ENCODE measurements around the gene NEMF.
"Not testable (repeated sequence)": the region's sequence is repeated elsewhere in the genome, so short reads cannot be mapped to it uniquely, and the experiment has no call there.

NEMF gene

GRCh38 chr14:49754570-49755097 is 98.0 kb downstream of the NEMF start:
- Histone ChIP-seq H3K36me3 (ENCODE audit: control insufficient read depth in 2 of 2, insufficient read depth in 1 of 2, low read length in 2 of 2) (no peaks in the 10 kb centered on the region), H3K4me3 (ENCODE audit: low read depth, low read length) (no peak overlapping the region), H3K9me3 (ENCODE audit: control insufficient read depth, insufficient read depth, low read depth, low read length) (no peaks in the 10 kb centered on the region), H3K4me1 (ENCODE audit: control insufficient read depth, insufficient read depth, low read length) (no peaks in the 10 kb centered on the region), H3K27ac (ENCODE audit: extremely low read depth, low read depth, low read length) (no peak overlapping the region)
- TF ChIP-seq ZNF148 (tag by site-specific recombination; IDR thresholded peaks at IDR 0.05; ENCODE audit: borderline replicate concordance) (no peak), OSR2 (tag by site-specific recombination; IDR thresholded peaks at IDR 0.05) (no peak), ZNF548 (tag by site-specific recombination; IDR thresholded peaks at IDR 0.05) (no peak)
- TF ChIP-seq, protein P1, sequence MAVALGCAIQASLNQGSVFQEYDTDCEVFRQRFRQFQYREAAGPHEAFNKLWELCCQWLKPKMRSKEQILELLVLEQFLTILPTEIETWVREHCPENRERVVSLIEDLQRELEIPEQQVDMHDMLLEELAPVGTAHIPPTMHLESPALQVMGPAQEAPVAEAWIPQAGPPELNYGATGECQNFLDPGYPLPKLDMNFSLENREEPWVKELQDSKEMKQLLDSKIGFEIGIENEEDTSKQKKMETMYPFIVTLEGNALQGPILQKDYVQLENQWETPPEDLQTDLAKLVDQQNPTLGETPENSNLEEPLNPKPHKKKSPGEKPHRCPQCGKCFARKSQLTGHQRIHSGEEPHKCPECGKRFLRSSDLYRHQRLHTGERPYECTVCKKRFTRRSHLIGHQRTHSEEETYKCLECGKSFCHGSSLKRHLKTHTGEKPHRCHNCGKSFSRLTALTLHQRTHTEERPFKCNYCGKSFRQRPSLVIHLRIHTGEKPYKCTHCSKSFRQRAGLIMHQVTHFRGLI (tag by site-specific recombination; IDR thresholded peaks at IDR 0.05), result no peak
- ChIA-PET CTCF (no interaction called here), POLR2A (no interaction called here)

- H3K9me3 ChIP-seq (ENCODE audit: control insufficient read depth, insufficient read depth, low read depth, low read length); H3K4me3 ChIP-seq (ENCODE audit: low read depth, low read length); H3K36me3 ChIP-seq (ENCODE audit: control insufficient read depth in 2 of 2, insufficient read depth in 1 of 2, low read length in 2 of 2); H3K27ac ChIP-seq (ENCODE audit: extremely low read depth, low read depth, low read length); H3K4me1 ChIP-seq (ENCODE audit: control insufficient read depth, insufficient read depth, low read length); POLR2A ChIA-PET: not testable (repeated sequence)
- CTCF ChIA-PET, result interaction anchor here (0.6 kb wide), 1 partner anchor 13 kb away, joined by 3 read pairs; no protein-coding TSS in a partner anchor
- TF ChIP-seq, protein P2, sequence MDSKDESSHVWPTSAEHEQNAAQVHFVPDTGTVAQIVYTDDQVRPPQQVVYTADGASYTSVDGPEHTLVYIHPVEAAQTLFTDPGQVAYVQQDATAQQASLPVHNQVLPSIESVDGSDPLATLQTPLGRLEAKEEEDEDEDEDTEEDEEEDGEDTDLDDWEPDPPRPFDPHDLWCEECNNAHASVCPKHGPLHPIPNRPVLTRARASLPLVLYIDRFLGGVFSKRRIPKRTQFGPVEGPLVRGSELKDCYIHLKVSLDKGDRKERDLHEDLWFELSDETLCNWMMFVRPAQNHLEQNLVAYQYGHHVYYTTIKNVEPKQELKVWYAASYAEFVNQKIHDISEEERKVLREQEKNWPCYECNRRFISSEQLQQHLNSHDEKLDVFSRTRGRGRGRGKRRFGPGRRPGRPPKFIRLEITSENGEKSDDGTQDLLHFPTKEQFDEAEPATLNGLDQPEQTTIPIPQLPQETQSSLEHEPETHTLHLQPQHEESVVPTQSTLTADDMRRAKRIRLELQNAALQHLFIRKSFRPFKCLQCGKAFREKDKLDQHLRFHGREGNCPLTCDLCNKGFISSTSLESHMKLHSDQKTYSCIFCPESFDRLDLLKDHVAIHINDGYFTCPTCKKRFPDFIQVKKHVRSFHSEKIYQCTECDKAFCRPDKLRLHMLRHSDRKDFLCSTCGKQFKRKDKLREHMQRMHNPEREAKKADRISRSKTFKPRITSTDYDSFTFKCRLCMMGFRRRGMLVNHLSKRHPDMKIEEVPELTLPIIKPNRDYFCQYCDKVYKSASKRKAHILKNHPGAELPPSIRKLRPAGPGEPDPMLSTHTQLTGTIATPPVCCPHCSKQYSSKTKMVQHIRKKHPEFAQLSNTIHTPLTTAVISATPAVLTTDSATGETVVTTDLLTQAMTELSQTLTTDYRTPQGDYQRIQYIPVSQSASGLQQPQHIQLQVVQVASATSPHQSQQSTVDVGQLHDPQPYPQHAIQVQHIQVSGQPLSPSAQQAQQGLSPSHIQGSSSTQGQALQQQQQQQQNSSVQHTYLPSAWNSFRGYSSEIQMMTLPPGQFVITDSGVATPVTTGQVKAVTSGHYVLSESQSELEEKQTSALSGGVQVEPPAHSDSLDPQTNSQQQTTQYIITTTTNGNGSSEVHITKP (tag by site-specific recombination; IDR thresholded peaks at IDR 0.05), result peak; percentile 31; the same call in 1 of the 2 replicates
Observed at GRCh38 chr14:49746476-49746875, 106.1 kb downstream of the NEMF start.

DNA sequence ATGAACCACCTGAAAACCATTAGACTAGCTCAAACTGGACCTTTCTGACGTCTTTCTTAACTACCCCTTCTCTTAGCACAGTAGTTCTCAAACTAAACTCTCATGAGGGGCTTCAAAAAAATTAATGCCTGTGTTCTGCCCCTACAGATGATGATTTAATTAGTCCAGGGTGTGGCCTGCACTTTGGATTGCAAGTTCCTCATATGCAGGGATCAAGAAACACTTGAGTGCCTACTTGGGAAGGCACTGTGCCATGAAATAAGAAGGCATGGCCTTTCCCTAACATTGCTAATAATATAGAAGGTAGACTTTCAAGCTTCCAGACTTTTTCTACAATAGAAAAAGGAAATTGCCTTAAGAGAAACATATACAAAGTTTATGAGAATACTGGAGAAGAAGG is 107.4 kb downstream of the NEMF start:
- no peak overlapping the region for H3K4me3 ChIP-seq (ENCODE audit: low read depth, low read length)
- no peak overlapping the region for H3K27ac ChIP-seq (ENCODE audit: extremely low read depth, low read depth, low read length)
- no peak for TF ChIP-seq ZNF433 (tag by site-specific recombination; IDR thresholded peaks at IDR 0.05; ENCODE audit: low read depth)
- no peak for TF ChIP-seq ZNF221 (tag by site-specific recombination; IDR thresholded peaks at IDR 0.05; ENCODE audit: borderline replicate concordance)
- TF ChIP-seq ZNF426 (tag by site-specific recombination; IDR thresholded peaks at IDR 0.05), result no peak
- TF ChIP-seq YY1 (tag by site-specific recombination; IDR thresholded peaks at IDR 0.05), result no peak
- no peak for TF ChIP-seq BCL11B (tag by site-specific recombination; IDR thresholded peaks at IDR 0.05; ENCODE audit: low read depth)
- no peaks in the 10 kb centered on the region for H3K36me3 ChIP-seq (ENCODE audit: control insufficient read depth in 2 of 2, insufficient read depth in 1 of 2, low read length in 2 of 2)
- CTCF ChIA-PET, result interaction anchor here (0.6 to 0.7 kb wide), 2 partner anchors 99 to 614 kb away, joined by 3 read pairs; no protein-coding TSS in a partner anchor
- H3K4me1 ChIP-seq (ENCODE audit: control insufficient read depth, insufficient read depth, low read length), result no peaks in the 10 kb centered on the region
- POLR2A ChIA-PET, result no interaction called here
- no peaks in the 10 kb centered on the region for H3K9me3 ChIP-seq (ENCODE audit: control insufficient read depth, insufficient read depth, low read depth, low read length)

Measured in HEK293 (cell line).